Skeletal muscle tissue (tissue), 4 donors: ENCODE measurements around the gene DDR2. TPM values are rescaled to one million over a fixed set of nuclear protein-coding genes. Genes with fewer than 3 reads are reported as not detected.

Source experiments
- H3K27ac ChIP-seq: one replicate; pipeline ENCODE4 v1.7.0; 2013; ENCODE audit warnings: mild to moderate bottlenecking, low read depth, low read length, inconsistent platforms
- H3K27me3 ChIP-seq, 3 donors: one replicate each; pipeline ENCODE4 v1.7.0; 2013; ENCODE audit warnings: low read length in 3 of 3; ENCODE audit not compliant: control insufficient read depth in 3 of 3, insufficient read depth in 3 of 3
- H3K36me3 ChIP-seq, 3 donors: one replicate each; pipeline ENCODE4 v1.7.0; 2013; ENCODE audit warnings: low read length in 3 of 3; ENCODE audit not compliant: control insufficient read depth in 3 of 3, insufficient read depth in 3 of 3
- H3K4me1 ChIP-seq, 3 donors: one replicate each; pipeline ENCODE4 v1.7.0; 2013; ENCODE audit warnings: low read length in 3 of 3, mild to moderate bottlenecking in 3 of 3; ENCODE audit not compliant: control insufficient read depth in 3 of 3, insufficient read depth in 3 of 3
- H3K4me3 ChIP-seq, 3 donors: one replicate each; pipeline ENCODE4 v1.7.0; 2013; ENCODE audit warnings: low read length in 3 of 3
- H3K9ac ChIP-seq, 3 donors: one replicate each; pipeline ENCODE4 v1.7.0; 2013; ENCODE audit warnings: low read length in 3 of 3, mild to moderate bottlenecking in 3 of 3, moderate library complexity in 2 of 3, low read depth in 1 of 3
- H3K9me3 ChIP-seq, 3 donors: one replicate each; pipeline ENCODE4 v1.7.0; 2013; ENCODE audit warnings: low read length in 3 of 3; ENCODE audit not compliant: control insufficient read depth in 3 of 3
- total RNA-seq: library from RNA; depleted of rRNA; stranded (reverse); fragments of >200 nt; gene quantifications from one replicate; pipeline ENCODE4 v1.2.3, GENCODE V29; 2014
- donor health status: Osteomylitis.

DDR2 gene
- total RNA-seq, 1 donor from 2014 or later: 40.2 TPM

DNA sequence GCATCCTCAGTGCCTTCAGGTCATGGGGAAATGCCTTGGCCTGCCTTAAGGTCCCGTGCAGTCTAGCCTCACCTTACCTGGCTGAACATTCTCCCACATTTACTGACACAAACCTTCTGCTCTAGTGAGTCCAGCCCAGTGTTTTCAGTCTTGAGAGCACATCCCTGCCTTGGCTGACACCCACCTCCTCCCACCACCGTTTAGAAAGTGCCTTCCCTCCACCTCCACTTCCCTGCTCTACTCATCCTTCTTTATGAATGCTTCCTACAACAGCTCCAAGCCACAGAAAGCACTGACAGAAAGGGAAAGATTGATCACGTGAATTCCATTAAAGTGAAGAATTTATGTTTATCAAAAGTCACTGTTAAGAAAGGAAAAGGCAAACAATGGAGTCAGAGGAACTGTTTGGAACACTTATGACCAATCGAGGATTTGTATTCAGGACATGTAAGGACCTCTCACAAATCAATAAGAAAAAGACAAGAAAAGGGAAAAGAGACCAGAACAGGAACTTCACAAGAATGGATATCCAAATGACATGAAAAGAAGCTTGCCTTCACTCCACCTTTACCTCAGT, 59.8 kb downstream of the DDR2 start:
- Histone ChIP-seq H3K36me3 (no peaks in the 10 kb centered on the region), H3K9ac (no peak overlapping the region), H3K4me1 (peaks cover 42 to 59% (median 44%) of the 10 kb centered on the region in 3 donors), H3K27me3 (no peaks in the 10 kb centered on the region), H3K27ac (no peak overlapping the region), H3K4me3 (no peak overlapping the region), H3K9me3 (no peaks in the 10 kb centered on the region)

DNA sequence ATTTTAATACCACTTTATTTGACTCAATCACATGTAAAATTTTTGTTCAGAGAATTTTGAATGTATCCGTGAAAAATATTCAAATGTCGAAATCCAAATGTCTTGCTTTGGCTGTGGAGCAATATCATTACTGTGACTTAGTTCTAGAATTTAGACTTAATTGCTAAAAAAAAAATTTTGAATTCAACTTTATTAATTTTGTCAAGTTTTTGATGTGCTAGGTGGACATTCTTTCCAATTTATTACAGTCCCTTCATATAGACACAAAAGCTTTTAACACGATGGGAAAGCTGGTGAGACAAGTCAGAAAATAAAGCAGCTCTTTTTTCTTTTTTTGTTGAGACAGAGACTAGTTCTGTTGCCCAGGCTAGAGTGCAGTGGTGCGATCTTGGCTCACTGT, 62.6 kb downstream of the DDR2 start:
- no peak overlapping the region for H3K27ac ChIP-seq
- H3K4me3 ChIP-seq: no peak overlapping the region
- H3K4me1 ChIP-seq: peaks cover 23 to 34% (median 29%) of the 10 kb centered on the region in 3 donors
- no peaks in the 10 kb centered on the region for H3K27me3 ChIP-seq
- no peak overlapping the region for H3K9ac ChIP-seq
- H3K36me3 ChIP-seq: no peaks in the 10 kb centered on the region
- H3K9me3 ChIP-seq: no peaks in the 10 kb centered on the region

DNA sequence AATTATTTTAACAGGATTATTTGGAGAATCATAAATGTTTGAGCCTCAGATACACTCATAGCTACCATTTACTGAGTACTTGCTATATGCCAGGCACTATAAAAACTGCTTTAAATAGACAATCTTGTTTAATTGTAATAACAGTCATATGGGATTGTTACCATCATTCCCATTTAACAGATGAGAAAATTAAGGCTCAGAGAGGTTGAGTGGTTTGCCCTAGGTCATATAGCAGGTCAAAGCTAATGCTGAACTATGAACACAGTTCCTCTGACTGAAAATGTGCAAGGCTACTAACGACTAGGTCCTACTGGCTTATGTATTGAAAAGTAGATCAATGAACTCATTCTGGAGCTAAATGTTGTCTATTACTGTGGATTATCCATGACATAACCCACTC, 63.4 kb downstream of the DDR2 start:
- Histone ChIP-seq H3K27me3 (no peaks in the 10 kb centered on the region), H3K4me3 (no peak overlapping the region), H3K9me3 (no peaks in the 10 kb centered on the region), H3K36me3 (no peaks in the 10 kb centered on the region), H3K27ac (no peak overlapping the region), H3K9ac (no peak overlapping the region), H3K4me1 (peaks cover 17 to 29% (median 24%) of the 10 kb centered on the region in 3 donors)

- Histone ChIP-seq H3K27ac (peak overlapping the region; percentile 71), H3K27me3 (no peaks in the 10 kb centered on the region), H3K4me3 (peak overlapping the region in 1 of 3 donors; percentile 25), H3K9me3 (no peaks in the 10 kb centered on the region), H3K4me1 (peaks cover 12 to 22% (median 19%) of the 10 kb centered on the region in 3 donors), H3K36me3 (no peaks in the 10 kb centered on the region), H3K9ac (peak overlapping the region in 2 of 3 donors; percentile 24 to 58)
Observed at GRCh38 chr1:162696286-162696862, 64.1 kb downstream of the DDR2 start.

DNA sequence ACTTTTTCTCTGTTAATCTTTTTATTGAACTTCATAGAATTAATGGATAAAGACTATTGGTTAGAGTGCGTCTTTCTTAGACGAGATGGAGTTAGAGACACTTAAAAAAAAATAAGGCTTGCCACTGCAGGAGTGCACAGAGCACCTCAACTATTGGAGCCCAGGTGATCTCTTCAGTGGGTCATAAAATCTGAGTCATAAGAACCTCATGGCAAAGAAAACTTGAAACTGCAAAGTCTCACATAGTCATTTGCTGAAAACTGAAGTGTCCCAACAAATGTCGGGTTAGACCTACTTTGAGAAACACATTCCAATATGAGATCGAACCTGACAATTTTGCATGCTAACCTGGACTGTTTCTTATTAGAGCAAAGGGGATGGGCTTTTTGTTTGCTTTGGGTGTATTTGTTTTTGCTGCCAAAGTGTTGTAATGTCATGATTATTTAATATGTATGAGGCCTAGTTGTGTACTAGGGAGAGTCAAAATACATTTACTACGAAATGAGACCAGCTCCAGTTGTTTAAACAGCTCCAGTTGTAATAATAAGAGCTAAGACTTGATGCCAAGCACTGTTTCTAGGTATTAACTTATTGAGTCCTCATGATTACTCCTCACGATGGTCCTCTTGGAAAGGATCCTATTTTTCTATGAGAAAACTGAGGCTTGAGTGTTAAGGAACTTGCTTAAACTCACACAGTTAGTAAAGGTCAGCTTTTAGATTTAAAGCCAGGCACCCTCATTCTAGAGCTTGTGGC, 65.1 kb downstream of the DDR2 start:
- Histone ChIP-seq H3K9ac (no peak overlapping the region), H3K27ac (no peak overlapping the region), H3K27me3 (no peaks in the 10 kb centered on the region), H3K9me3 (no peaks in the 10 kb centered on the region), H3K36me3 (no peaks in the 10 kb centered on the region), H3K4me3 (no peak overlapping the region), H3K4me1 (peaks cover 12 to 19% (median 19%) of the 10 kb centered on the region in 3 donors)

DNA sequence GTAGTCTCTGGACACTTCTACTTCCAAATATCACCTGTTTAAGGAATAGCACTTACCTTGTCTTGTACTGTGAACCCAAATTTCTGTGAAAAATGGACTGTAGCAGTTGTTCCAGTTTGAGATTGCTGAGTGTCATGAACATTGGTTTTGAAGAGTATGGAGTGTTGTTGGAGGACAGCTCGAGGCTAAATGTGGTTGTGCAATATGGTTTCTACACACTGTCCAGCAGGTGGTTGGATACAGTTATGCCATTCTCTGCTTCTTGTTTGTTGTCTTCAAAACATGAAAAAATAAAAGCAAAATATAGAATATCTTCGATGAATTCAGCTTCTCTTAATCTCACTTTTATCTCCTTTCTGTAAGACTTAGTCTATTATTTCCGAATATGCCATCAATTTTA, 67.1 kb downstream of the DDR2 start:
- H3K4me1 ChIP-seq: peaks cover 18 to 25% (median 24%) of the 10 kb centered on the region in 3 donors

GRCh38 chr1:162700131-162700530, 67.9 kb downstream of the DDR2 start:
- Histone ChIP-seq H3K27ac (no peak overlapping the region), H3K36me3 (no peaks in the 10 kb centered on the region), H3K4me1 (peaks cover 26 to 32% (median 31%) of the 10 kb centered on the region in 3 donors)

More for the DNA sequence above, 67.1 kb downstream of the DDR2 start:
- Histone ChIP-seq H3K27me3 (no peaks in the 10 kb centered on the region), H3K9me3 (no peaks in the 10 kb centered on the region), H3K27ac (no peak overlapping the region), H3K36me3 (no peaks in the 10 kb centered on the region), H3K4me3 (no peak overlapping the region), H3K9ac (no peak overlapping the region)

DNA sequence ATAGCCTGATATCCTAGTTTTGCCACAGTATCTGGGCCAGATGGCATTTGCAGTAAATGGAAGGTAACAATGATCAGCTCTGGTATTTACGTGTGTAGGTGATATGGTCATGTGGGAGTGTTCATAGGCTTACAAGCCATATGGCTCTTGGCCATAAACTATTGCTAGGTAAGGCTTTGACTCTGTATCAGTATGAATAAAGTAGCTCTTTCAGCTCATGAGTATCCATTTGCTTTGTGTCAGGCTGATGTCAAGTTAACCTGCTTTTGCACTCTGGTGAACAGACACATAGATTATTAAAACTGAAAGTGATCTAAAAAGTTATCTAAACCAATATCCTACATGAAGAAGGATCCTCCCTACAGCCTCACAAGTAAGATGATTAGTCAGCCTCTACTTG, 69.0 kb downstream of the DDR2 start:
- Histone ChIP-seq H3K9ac (no peak overlapping the region), H3K9me3 (no peaks in the 10 kb centered on the region), H3K4me3 (no peak overlapping the region), H3K27ac (no peak overlapping the region), H3K27me3 (no peaks in the 10 kb centered on the region), H3K4me1 (peaks cover 28 to 31% (median 30%) of the 10 kb centered on the region in 3 donors), H3K36me3 (no peaks in the 10 kb centered on the region)

More at GRCh38 chr1:162700131-162700530, 67.9 kb downstream of the DDR2 start:
- H3K9me3 ChIP-seq: no peaks in the 10 kb centered on the region
- no peak overlapping the region for H3K9ac ChIP-seq
- no peaks in the 10 kb centered on the region for H3K27me3 ChIP-seq
- no peak overlapping the region for H3K4me3 ChIP-seq

DNA sequence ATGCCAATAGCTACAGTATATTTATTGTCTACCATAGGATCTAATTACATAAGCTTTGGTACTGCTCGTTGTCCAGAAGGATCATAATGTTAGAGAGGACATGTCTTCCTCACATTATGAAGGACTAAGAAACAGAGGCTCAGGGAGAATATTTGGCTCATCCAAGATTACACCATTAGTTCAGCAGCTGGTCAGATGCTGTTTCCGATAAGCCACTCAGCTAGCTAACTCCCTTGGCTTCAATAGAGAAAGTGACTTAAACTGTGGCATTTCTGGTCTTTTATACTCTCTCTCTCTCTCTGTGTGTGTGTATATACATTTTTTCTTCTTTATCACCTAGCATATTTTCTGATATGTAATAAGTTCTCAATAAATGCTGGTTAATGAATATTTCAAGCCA, 70.4 kb downstream of the DDR2 start:
- no peak overlapping the region for H3K9ac ChIP-seq
- H3K9me3 ChIP-seq: no peaks in the 10 kb centered on the region
- no peaks in the 10 kb centered on the region for H3K36me3 ChIP-seq
- no peaks in the 10 kb centered on the region for H3K27me3 ChIP-seq
- H3K27ac ChIP-seq: no peak overlapping the region
- peaks cover 21 to 25% (median 24%) of the 10 kb centered on the region in 3 donors for H3K4me1 ChIP-seq
- no peak overlapping the region for H3K4me3 ChIP-seq

- Histone ChIP-seq H3K4me1 (peaks cover 21 to 24% (median 24%) of the 10 kb centered on the region in 3 donors), H3K9ac (no peak overlapping the region), H3K9me3 (no peaks in the 10 kb centered on the region), H3K27ac (no peak overlapping the region), H3K4me3 (no peak overlapping the region), H3K27me3 (no peaks in the 10 kb centered on the region), H3K36me3 (no peaks in the 10 kb centered on the region)
Observed at GRCh38 chr1:162703708-162704107, 71.4 kb downstream of the DDR2 start.
